GM19324 (cell line): ENCODE results near the gene IBA57.
"Not testable (repeated sequence)": the region's sequence is repeated elsewhere in the genome, so short reads cannot be mapped to it uniquely, and the experiment has no call there.

Source experiments
- ATAC-seq: cut with Tn5 transposase; IDR thresholded peaks from one replicate; pipeline ENCODE4 v1.9.1; 2021; ENCODE audit warnings: mild to moderate bottlenecking, moderate library complexity; ENCODE audit not compliant: unreplicated experiment, low FRiP score

Gene IBA57

GRCh38 chr1:228184152-228184551 is 18.5 kb downstream of the IBA57 start:
- ATAC-seq, result no peak

DNA sequence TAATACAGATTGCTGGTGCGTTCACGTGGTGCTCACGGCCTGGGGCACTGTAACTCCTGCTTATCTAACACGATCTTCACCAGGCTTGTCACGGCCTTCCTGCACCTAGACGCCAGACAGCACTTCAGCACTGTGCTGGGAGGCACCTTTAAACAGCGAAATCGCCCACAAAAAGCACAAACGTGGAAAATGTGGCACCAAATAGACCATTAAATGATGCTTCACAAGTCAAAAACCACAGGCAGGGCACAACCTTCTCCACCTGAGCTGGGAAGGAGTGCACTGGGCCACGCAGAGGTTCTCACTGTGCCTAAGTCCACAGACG is 20.0 kb downstream of the IBA57 start:
- no peak for ATAC-seq

- not testable (repeated sequence) for ATAC-seq
Measured at GRCh38 chr1:228188249-228188648, 22.6 kb downstream of the IBA57 start.

DNA sequence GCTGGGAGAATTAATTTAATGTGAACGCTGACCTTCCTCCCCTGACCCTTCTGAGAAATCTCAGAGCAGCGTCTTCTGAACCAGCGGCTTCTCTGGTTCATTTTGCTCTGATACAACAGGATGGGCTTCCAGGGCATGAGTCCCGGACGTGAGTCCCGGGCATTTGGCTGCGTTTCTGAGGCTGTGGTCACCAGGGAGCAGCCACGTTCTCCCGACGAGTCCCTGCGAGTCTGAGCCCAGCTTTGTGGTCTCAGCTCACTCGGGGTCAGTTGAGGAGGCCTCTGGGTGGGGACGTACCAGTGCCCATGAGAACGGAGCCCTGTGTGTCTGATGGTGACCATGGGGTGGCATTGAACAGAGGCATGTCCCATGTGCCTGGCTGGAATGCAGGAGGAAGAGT is 24.6 kb downstream of the IBA57 start:
- no peak for ATAC-seq

DNA sequence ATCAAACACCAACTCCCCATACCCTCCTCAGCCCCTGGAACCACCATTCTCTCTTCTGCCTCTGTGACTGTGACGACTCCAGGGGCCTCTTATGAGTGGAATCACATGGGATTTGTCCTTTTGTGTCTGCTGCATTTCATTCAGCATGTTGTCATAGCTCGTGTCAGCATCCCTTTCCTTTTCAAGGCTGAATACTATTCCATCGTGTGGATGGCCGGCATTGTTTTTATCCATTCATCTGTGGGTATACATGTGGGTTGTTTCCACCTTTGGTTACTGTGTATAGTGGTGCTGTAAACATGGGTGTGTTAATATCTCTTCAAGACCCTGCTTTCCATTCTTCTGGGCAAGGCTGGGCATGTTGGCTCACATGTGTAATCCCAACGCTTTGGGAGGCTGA is 25.2 kb downstream of the IBA57 start:
- ATAC-seq, result no peak

- ATAC-seq, result no peak
Measured at GRCh38 chr1:228194436-228194835, 28.8 kb downstream of the IBA57 start.

DNA sequence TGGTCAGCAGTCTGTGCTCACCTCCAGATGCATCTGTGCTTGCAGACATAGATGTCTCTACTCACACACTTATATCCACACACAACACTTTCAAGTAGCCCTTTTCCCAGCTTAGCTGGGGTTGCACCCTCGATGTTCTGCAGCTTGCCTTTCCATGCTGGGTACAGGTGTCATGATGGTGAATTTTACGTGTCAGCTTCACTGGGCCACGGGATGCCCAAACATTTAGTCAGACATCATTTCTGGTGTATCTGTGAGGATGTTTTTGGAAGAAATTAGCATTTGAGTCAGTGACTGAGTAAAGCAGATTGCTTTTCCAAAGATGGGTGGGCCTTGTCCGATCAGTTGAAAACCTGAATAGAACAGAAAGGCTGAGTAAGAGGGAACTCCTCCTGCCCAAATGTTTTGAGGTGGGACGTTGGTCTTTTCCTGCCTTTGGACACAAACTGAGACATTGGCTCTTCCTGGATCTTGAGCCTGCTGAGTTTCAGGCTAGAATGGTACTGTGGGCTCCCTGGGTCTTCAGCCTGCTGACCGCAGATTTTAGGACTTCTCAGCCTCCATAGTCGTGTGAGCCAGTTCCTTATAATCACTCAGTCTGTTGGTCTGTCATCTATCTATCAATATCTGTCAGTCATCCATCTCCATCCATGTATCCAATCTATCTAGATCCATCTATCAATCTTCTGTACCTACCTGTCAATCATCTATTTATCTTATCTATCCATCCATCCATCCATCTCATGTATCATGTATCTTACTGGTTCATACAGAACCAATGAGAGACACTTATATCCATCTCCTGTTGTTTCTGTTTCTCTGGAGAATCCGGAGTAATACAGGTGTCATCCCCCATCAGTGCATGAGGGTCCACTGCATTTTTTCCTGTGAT is 29.6 kb downstream of the IBA57 start:
- no peak for ATAC-seq

DNA sequence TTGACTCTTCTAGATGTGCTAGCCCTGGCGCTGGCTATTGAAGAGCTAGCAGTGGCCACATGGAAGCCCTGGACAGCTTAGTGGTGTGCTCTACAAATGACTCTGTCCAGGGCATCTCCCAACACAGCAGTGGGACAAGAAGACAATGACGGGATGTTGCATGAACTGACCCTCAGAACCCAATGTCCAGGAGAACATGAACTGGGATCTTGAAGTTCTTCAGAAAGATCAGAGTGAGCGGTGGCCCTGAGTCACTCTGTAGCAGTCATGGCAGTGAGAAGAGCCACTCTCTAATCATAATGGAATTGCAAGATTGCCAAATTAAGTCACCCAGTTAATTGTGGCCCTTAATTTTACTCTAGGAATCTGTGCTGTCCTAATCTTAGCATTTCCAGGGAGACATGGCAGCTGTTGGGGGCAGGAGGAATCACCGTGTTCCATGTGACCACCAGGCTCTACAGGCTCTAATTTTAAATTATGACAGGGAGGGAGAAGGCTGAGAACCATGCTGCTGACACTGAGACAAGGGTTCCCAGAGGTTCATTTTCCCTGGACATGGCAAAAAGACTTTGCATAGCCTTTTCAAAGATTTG is 32.0 kb downstream of the IBA57 start:
- no peak for ATAC-seq

- no peak for ATAC-seq
Measured at GRCh38 chr1:228198977-228199590, 33.5 kb downstream of the IBA57 start.

- ATAC-seq, result no peak
Measured at GRCh38 chr1:228204958-228205357, 39.4 kb downstream of the IBA57 start.

- ATAC-seq, result no peak
Measured at GRCh38 chr1:228205526-228206436, 40.2 kb downstream of the IBA57 start.

DNA sequence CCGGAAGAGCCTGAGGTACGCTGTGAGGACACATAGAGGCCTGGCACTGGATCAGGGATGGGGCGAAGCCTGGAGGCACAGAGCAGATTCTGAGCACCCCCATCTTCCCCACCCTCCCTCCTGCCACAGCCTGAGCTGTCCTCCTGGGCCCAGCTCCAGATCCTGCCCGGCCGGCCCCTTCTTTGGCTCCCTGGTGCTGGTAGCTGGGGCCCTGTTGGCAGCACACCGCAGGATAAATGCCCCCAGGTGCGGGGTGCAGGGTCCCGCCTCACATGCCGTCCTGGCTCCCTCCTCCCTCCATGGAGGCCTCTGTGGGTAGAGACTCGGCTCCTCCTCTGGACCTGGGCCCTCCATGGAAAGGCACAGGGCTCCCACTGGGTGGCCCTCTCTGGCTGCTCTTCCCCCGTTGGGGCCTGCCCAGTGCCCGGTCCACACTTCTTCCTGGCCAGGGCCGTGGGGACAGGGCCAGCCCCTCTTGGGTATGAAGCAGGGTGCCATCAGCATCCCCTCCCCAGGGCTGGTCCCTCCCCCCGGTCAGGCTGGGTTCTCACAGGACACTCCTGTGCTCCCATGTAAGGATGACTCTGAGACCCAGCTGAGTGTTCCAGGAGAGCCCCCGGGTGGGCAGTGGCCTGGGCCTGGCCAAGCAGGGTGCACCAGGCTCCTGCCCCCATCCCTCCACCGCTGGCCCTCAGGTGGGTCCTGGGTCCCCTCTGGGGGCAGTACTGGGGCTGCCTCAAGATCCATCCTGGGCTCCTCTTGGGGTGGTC is 41.2 kb downstream of the IBA57 start:
- no peak for ATAC-seq

DNA sequence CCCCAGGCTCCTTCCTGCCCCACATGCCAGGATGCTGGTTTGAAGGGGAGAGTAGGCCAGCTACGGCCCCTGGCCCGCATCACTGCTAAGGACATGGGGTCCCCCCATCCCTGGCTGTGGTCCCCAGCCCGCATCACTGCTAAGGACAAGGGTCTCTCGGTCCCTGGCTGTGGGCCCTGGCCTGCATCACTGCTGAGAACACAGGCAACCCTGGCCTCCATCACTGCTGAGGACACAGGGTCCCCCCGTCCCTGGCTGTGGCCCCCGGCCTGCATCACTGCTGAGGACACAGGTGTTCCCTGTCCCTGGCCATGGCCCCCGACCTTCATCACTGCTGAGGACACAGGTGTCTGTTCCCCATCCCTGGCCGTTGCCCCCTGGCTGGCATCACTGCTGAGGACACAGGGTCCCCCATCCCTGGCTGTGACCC is 41.8 kb downstream of the IBA57 start:
- no peak for ATAC-seq

GRCh38 chr1:228207851-228208821 is 42.5 kb downstream of the IBA57 start, which contains the start of gene OBSCN:
Gene OBSCN, plus strand, starts transcription at chr1:228208044. Its CDS starts 3,740 bp downstream, at chr1:228211784.
- no peak for ATAC-seq

GRCh38 chr1:228208831-228209551 is 43.4 kb downstream of the IBA57 start:
- ATAC-seq, result no peak

DNA sequence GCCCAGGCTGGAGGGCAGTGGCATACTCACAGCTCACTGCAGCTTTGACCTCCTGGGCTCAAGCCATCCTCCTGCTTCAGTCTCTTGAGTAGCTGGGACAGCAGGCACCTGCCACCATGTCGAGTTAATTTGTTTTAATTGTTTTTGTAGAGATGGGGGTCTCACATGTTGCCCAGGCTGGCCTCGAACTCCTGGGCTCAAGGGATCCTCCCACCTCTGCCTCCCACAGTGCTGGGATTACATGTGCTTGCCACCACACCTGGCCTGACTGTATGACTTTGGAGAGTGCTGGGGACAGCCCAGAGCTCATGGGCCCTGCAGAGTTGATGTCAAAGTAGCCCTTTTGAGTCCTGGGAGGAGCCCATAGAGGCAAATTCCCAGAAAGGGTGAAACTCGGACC is 44.1 kb downstream of the IBA57 start:
- ATAC-seq, result no peak

DNA sequence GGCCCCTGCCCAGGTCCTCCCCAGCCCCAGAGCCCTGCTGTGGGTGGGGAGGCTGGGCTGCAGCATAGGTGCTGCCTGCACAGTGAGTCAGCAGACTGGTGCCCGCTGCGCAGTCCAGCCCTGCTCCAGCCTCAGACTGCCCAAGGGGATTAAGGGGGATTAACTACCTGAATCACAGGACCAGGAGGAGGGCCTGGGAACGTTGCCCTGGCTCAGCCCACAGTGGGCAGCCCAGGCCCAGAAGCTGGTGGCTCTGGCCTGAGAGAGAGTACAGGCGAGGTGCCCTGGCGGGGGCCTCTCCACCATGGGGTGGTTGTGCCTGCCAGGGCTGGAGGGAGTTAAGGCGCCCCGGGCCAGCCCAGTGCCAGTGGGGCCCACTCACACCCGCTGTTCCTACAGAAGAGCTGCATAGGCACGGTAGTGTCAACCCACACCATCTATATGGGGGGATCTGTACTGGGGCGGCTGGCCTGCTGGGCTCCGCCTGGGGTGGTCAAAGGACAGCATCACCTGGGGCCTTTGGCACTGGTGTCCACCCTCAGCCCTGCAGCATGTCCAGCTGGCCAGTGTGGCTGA is 44.6 kb downstream of the IBA57 start:
- ATAC-seq, result no peak
